DOHH2 (cell line): ENCODE measurements around the gene HSPA9.

Source experiments
- EZH2phosphoT487 ChIP-seq: fragments of 200-600 bp; sonication (generic); IDR thresholded peaks from 2 replicates; pipeline ENCODE4 v1.6.1; 2017; ENCODE audit warnings: borderline replicate concordance, mild to moderate bottlenecking, antibody characterized with exemption, low read length, moderate library complexity, mixed read lengths
- TF ChIP-seq, protein P1 (sequence below): fragments of 200-600 bp; sonication (generic); IDR thresholded peaks from one replicate; pipeline ENCODE4 v1.5.1; 2014; ENCODE audit warnings: antibody characterized with exemption, mild to moderate bottlenecking, low read depth, low read length; ENCODE audit not compliant: poor library complexity, severe bottlenecking

DNA sequence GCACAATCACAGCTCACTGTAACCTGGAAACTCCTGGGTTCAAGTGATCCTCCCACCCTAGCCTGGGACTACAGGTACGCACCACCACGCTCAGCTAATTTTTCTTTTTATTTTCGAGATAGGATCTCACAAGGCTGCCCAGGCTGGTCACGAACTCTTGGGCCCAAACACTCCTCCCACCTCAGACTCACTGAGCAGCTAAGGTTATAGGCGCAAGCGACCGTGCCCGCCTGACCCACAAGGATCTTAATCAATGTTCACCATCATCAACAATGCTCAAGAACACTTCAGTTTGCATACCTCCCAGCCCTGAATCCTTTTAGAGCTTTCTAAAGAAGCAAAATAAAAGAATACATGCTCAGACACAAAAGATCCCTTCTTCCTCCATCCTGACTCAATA is 45.4 kb downstream of the HSPA9 start:
- TF ChIP-seq, protein P1, sequence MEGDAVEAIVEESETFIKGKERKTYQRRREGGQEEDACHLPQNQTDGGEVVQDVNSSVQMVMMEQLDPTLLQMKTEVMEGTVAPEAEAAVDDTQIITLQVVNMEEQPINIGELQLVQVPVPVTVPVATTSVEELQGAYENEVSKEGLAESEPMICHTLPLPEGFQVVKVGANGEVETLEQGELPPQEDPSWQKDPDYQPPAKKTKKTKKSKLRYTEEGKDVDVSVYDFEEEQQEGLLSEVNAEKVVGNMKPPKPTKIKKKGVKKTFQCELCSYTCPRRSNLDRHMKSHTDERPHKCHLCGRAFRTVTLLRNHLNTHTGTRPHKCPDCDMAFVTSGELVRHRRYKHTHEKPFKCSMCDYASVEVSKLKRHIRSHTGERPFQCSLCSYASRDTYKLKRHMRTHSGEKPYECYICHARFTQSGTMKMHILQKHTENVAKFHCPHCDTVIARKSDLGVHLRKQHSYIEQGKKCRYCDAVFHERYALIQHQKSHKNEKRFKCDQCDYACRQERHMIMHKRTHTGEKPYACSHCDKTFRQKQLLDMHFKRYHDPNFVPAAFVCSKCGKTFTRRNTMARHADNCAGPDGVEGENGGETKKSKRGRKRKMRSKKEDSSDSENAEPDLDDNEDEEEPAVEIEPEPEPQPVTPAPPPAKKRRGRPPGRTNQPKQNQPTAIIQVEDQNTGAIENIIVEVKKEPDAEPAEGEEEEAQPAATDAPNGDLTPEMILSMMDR: no peak
- TF ChIP-seq EZH2phosphoT487: no peak
